Measurements from ENCODE around the gene TTC33.

Gene TTC33

DNA sequence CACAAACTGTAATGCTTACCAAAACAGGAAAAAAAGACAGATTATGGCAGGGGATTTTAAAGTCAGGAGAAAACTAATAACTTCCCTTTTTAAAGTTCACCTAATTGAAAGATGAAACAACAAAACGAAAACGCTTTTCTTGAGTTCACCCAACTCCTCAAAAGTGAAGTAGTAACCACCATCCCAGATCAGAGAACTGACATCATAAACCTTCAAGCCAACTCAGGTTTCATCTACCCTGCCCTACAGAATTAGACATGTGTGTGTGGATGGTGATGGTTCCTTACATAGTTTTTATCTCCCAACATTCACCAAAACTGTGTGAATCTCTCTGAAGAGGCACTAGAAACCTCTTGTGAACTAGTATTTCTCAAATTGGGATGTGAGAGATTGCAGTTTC lies 271.3 kb downstream of the TTC33 start:
- no peak overlapping the region for H2AFZ ChIP-seq (ENCODE audit: low read length)
- no peaks in the 10 kb centered on the region for H3K9me2 ChIP-seq (replicated peaks; ENCODE audit: low read depth, low read length)
- H4K20me1 ChIP-seq (ENCODE audit: insufficient read depth, low read length, poor library complexity, severe bottlenecking), result no peaks in the 10 kb centered on the region
- H3F3A ChIP-seq (ENCODE audit: low read depth), result peaks cover 7% of the 10 kb centered on the region; the same call in 1 of the 2 replicates
- H3K36me3 ChIP-seq (ENCODE audit: insufficient read depth, low read length), result no peaks in the 10 kb centered on the region
- H3K4me3 ChIP-seq (ENCODE audit: low read length, poor library complexity, severe bottlenecking), result no peak overlapping the region
- H3K27me3 ChIP-seq (ENCODE audit: insufficient read depth, low read length, poor library complexity, severe bottlenecking), result no peaks in the 10 kb centered on the region
- no peak overlapping the region for H3K9ac ChIP-seq (ENCODE audit: low read depth, low read length, poor library complexity, severe bottlenecking)
- TF ChIP-seq CTCF (conservative IDR thresholded peaks at IDR 0.05; ENCODE audit: low read length) (no peak), EZH2phosphoT487 (IDR thresholded peaks at IDR 0.05; ENCODE audit: borderline replicate concordance) (no peak)
- H3K79me2 ChIP-seq (ENCODE audit: insufficient read depth, low read length), result no peaks in the 10 kb centered on the region
- H3K4me2 ChIP-seq (ENCODE audit: low read depth, low read length, poor library complexity, severe bottlenecking), result no peak overlapping the region
- no peaks in the 10 kb centered on the region for H3K9me3 ChIP-seq (ENCODE audit: insufficient read depth, low read depth, low read length)
- peaks cover 43% of the 10 kb centered on the region for H3K4me1 ChIP-seq (ENCODE audit: insufficient read depth, low read length, poor library complexity, severe bottlenecking)

DNA sequence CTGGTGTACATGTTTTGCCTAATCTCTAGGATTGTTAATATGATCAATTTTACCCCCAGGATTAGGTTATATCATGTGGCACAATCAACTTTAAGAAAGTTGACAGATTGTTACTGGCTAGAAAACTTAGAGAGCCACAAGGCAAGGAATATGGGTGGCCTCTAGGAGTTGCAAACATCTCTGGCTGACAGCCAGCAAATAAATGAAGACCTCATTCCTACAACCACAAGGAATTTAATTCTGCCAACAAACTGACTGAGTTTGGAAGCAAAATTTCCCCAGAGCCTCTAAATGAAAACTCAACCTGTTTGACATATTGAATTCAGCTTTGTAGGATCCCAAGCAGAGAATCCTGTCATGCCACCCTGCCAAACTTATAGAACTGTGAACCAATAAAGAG lies 272.4 kb downstream of the TTC33 start:
- Histone ChIP-seq H3K9me2 (replicated peaks; ENCODE audit: low read depth, low read length) (no peaks in the 10 kb centered on the region), H2AFZ (ENCODE audit: low read length) (no peak overlapping the region), H3F3A (ENCODE audit: low read depth) (peaks cover 7% of the 10 kb centered on the region; the same call in 1 of the 2 replicates), H3K4me3 (ENCODE audit: low read length, poor library complexity, severe bottlenecking) (no peak overlapping the region), H4K20me1 (ENCODE audit: insufficient read depth, low read length, poor library complexity, severe bottlenecking) (no peaks in the 10 kb centered on the region), H3K4me1 (ENCODE audit: insufficient read depth, low read length, poor library complexity, severe bottlenecking) (peaks cover 43% of the 10 kb centered on the region), H3K4me2 (ENCODE audit: low read depth, low read length, poor library complexity, severe bottlenecking) (no peak overlapping the region), H3K36me3 (ENCODE audit: insufficient read depth, low read length) (no peaks in the 10 kb centered on the region), H3K9me3 (ENCODE audit: insufficient read depth, low read depth, low read length) (no peaks in the 10 kb centered on the region), H3K79me2 (ENCODE audit: insufficient read depth, low read length) (no peaks in the 10 kb centered on the region), H3K9ac (ENCODE audit: low read depth, low read length, poor library complexity, severe bottlenecking) (no peak overlapping the region), H3K27me3 (ENCODE audit: insufficient read depth, low read length, poor library complexity, severe bottlenecking) (no peaks in the 10 kb centered on the region)
- TF ChIP-seq EZH2phosphoT487 (IDR thresholded peaks at IDR 0.05; ENCODE audit: borderline replicate concordance) (no peak), CTCF (conservative IDR thresholded peaks at IDR 0.05; ENCODE audit: low read length) (no peak)

DNA sequence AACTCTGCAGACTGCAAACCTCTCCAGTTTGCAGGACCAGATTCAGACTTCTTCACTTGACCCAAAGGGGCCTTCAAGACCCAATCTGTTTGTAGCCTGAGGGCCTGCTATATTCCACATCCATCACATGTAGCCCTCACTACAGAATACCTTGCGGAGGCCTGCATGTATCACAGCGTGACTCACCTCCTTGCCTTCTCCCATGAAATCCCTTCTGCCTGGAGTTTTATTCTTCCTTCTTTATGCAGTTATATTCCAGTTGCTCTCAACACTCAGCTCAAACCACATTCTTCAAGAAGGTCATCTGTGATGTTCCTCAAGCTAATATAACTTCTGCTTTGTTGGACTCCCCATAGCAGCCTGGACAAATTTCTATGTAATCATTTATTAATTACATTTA lies 274.5 kb downstream of the TTC33 start:
- Histone ChIP-seq H3K9me3 (ENCODE audit: insufficient read depth, low read depth, low read length) (no peaks in the 10 kb centered on the region), H3K9ac (ENCODE audit: low read depth, low read length, poor library complexity, severe bottlenecking) (no peak overlapping the region)

More for the DNA sequence above, 274.5 kb downstream of the TTC33 start:
- Histone ChIP-seq H3K4me2 (ENCODE audit: low read depth, low read length, poor library complexity, severe bottlenecking) (no peak overlapping the region), H3K9me2 (replicated peaks; ENCODE audit: low read depth, low read length) (no peaks in the 10 kb centered on the region), H3K36me3 (ENCODE audit: insufficient read depth, low read length) (no peaks in the 10 kb centered on the region), H3F3A (ENCODE audit: low read depth) (0 out of 2 replicates have a peak, but pooled peaks cover under 1% of the 10 kb centered on the region), H3K27me3 (ENCODE audit: insufficient read depth, low read length, poor library complexity, severe bottlenecking) (no peaks in the 10 kb centered on the region), H3K79me2 (ENCODE audit: insufficient read depth, low read length) (no peaks in the 10 kb centered on the region), H4K20me1 (ENCODE audit: insufficient read depth, low read length, poor library complexity, severe bottlenecking) (no peaks in the 10 kb centered on the region), H2AFZ (ENCODE audit: low read length) (no peak overlapping the region), H3K4me1 (ENCODE audit: insufficient read depth, low read length, poor library complexity, severe bottlenecking) (peaks cover 22% of the 10 kb centered on the region), H3K4me3 (ENCODE audit: low read length, poor library complexity, severe bottlenecking) (no peak overlapping the region)
- TF ChIP-seq CTCF (conservative IDR thresholded peaks at IDR 0.05; ENCODE audit: low read length) (no peak), EZH2phosphoT487 (IDR thresholded peaks at IDR 0.05; ENCODE audit: borderline replicate concordance) (no peak)
